ENCODE results near the gene SLC39A3. TPM values are rescaled to one million over a fixed set of nuclear protein-coding genes. Genes with fewer than 3 reads are reported as not detected.

The SLC39A3 gene
- total and polyA plus RNA-seq, 10 of the 15 experiments (the other 5 are each of a cell fraction or from before 2014, with no cell fraction given): 0.63 to 67.1 (median 51.2) TPM

DNA sequence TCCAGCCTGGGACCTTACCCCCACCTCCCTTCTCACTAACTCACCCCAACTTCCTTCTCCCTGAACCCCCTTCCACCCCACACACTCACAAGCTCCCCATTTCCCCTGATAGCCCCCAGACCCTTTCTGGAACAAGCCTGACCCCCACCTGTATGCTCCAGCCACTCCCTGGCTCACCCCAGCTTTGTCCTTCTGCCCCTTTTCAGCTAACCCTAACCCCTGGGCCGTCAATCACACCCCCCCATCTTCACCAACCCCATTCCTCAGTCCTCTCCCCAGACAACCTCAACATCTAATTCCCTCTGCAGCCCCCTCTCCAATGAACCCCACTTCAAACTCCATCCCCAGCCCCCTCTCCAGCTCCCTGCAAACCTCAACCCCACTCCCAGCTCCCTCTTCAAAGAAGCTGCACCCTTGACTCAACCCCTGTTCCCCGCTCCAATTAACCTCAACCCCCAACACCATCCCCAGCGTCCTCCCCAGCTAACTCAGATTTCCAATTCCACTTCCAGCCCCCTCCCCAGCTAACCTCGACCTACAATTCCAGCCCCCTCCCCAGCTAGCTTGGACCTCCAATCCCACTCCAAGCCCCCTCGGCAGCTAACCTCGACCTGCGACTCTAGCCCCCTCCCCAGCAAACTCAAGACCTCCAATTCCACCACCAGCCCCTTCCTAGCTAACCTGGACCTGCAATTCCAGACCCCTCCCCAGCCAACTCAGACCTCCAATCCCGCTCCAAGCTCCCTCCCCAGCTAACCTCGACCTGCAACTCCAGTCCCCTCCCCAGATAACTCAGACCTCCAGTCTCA lies 38.3 kb downstream of the SLC39A3 start:
- Histone ChIP-seq H3K27ac (ENCODE audit: control insufficient read depth, insufficient read depth) (peak overlapping the region; percentile 46), H4K20me1 (ENCODE audit: control insufficient read depth, insufficient read depth) (no peaks in the 10 kb centered on the region), H3K9ac (ENCODE audit: control insufficient read depth, insufficient read depth, low read length) (peak overlapping the region; percentile 59), H3K4me2 (ENCODE audit: control insufficient read depth, insufficient read depth) (peak overlapping the region; percentile 81), H3K79me2 (ENCODE audit: control insufficient read depth, insufficient read depth, low read length) (peaks cover 39% of the 10 kb centered on the region), H2AFZ (ENCODE audit: control insufficient read depth, low read depth, low read length) (no peak overlapping the region), H3K9me3 (replicated peaks; ENCODE audit: control insufficient read depth, insufficient read depth, low read length) (no peaks in the 10 kb centered on the region), H3K4me1 (ENCODE audit: control insufficient read depth, insufficient read depth, low read length) (peaks cover 36% of the 10 kb centered on the region), H3K36me3 (ENCODE audit: control insufficient read depth in 2 of 2, insufficient read depth in 2 of 2, low read length in 1 of 2) (no peaks in the 10 kb centered on the region), H3K27me3 (replicated peaks in 1 of 2; ENCODE audit: control insufficient read depth in 2 of 2, insufficient read depth in 2 of 2, low read length in 1 of 2) (no peaks in the 10 kb centered on the region), H3K4me3 (peak overlapping the region; percentile 88)
- BruUV-seq (replicated peaks): no TSS peak
- intact Hi-C loops (cut with micrococcal nuclease; ENCODE audit: unreplicated experiment) (loop anchor here (5.0 kb wide), 1 partner anchor 46 kb away; no protein-coding TSS in a partner anchor), in situ Hi-C loops (cut with MboI) (no loop called here)
- FAIRE-seq (no peak), DNase-seq (ENCODE audit: low read depth, low spot score) (no peak), ATAC-seq (no peak)
- SMC1A ChIA-PET (ENCODE audit: uncharacterized antibody, unreplicated experiment): interaction anchor here (0.6 to 4.1 kb wide), 6 partner anchors 9 to 142 kb away, joined by 3 to 24 read pairs (median 3); no protein-coding TSS in a partner anchor
- WGBS (ENCODE audit: insufficient coverage, insufficient replicate concordance, low lambda C conversion rate, missing lambda C conversion rate): 0% methylated on average over 8 of the region's 9 CpGs
- TF ChIP-seq, protein P1, sequence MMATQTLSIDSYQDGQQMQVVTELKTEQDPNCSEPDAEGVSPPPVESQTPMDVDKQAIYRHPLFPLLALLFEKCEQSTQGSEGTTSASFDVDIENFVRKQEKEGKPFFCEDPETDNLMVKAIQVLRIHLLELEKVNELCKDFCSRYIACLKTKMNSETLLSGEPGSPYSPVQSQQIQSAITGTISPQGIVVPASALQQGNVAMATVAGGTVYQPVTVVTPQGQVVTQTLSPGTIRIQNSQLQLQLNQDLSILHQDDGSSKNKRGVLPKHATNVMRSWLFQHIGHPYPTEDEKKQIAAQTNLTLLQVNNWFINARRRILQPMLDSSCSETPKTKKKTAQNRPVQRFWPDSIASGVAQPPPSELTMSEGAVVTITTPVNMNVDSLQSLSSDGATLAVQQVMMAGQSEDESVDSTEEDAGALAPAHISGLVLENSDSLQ (IDR thresholded peaks at IDR 0.05): peak; percentile 72
- TF ChIP-seq ZZZ3 (IDR thresholded peaks at IDR 0.05; ENCODE audit: control insufficient read depth, insufficient read length, low read depth): no peak
- CTCF ChIA-PET: interaction anchor here (1.5 kb wide), 2 partner anchors 48 to 53 kb away, joined by 6 to 7 read pairs; no protein-coding TSS in a partner anchor
- POLR2A ChIA-PET: interaction anchor here (0.5 to 1.6 kb wide), 8 partner anchors 8 to 245 kb away, joined by 3 to 6 read pairs (median 4); partner anchors contain the start of gene LMNB2
- RAD21 ChIA-PET (ENCODE audit: unreplicated experiment): interaction anchor here (0.6 to 1.2 kb wide), 4 partner anchors 9 to 53 kb away, joined by 3 to 6 read pairs (median 4); no protein-coding TSS in a partner anchor

Data from GM12878 (cell line).